ENCODE data around the gene IFI30.
"Not testable (repeated sequence)": the region's sequence is repeated elsewhere in the genome, so short reads cannot be mapped to it uniquely, and the experiment has no call there.

IFI30 gene

DNA sequence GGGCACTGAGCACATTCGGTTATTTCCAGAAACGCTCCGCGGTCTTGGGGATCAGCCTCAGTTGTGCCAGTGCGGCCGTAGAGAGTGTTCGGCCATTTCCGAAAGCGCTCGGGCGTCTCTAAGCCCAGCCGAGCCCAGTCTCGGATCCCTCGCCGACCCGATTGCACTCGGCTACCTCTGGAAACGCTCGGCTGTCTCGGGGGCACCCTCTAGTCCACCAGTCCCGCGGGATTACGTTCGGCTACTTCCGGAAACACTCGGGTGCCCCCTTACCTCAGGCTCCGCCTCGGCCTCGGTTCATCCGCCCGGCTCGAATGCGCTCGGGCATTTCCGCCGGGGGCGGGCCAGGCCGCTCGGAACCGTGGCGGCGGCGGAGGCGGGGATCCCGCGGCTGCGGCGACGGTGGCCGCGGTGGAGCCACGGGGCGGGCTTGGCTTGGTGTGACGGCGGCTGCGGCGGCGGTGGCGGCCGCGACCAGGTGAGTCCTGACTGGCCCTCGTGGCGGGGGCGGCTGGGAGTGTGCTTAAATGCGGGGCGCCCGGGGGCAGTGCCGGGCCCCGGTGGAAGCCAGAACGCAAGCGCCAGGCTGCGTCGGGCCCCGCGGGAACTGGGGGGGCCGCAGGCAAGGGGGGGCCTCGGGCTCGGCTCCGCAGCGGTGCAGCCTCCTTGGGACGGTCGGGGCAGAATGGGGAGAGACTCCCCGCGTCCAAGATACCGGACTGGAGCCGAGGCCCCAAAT lies 20.6 kb upstream of the IFI30 start, which contains the start of gene PIK3R2:
PIK3R2 (plus strand) TSS at position 347 of the 739 bp plus-strand sequence. CDS start 2,717 bp downstream, outside the sequence.
- peak; percentile 99 for DNase-seq

DNA sequence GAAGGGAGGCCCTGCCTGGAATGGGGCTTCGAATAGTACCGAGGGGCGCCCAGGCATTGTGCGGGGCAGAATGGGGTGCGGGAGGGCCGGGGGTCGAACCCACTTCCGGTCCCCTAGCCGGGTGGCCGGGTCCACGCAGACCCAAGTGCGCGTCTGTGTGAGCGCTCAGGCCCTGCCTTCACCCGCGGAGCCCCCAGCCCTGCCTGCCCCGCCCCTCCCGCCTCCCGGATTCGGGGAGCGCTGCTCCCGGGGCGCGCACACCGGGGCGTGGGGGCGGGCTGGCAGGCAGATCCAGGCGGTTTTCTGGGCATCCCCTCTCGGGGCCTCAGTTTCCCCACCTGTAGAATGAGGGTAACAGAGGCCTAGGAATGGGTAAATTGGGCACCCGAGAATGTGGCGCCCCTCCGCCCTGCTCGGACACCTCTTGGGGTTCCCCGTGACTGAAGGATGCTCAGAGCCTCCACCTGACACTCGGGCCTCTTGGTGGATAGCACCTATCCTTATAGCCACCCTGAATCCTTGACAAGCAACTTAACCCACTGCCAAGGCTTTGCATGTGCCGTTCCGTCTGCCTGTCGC lies 20.0 kb upstream of the IFI30 start:
- no peak for DNase-seq

DNA sequence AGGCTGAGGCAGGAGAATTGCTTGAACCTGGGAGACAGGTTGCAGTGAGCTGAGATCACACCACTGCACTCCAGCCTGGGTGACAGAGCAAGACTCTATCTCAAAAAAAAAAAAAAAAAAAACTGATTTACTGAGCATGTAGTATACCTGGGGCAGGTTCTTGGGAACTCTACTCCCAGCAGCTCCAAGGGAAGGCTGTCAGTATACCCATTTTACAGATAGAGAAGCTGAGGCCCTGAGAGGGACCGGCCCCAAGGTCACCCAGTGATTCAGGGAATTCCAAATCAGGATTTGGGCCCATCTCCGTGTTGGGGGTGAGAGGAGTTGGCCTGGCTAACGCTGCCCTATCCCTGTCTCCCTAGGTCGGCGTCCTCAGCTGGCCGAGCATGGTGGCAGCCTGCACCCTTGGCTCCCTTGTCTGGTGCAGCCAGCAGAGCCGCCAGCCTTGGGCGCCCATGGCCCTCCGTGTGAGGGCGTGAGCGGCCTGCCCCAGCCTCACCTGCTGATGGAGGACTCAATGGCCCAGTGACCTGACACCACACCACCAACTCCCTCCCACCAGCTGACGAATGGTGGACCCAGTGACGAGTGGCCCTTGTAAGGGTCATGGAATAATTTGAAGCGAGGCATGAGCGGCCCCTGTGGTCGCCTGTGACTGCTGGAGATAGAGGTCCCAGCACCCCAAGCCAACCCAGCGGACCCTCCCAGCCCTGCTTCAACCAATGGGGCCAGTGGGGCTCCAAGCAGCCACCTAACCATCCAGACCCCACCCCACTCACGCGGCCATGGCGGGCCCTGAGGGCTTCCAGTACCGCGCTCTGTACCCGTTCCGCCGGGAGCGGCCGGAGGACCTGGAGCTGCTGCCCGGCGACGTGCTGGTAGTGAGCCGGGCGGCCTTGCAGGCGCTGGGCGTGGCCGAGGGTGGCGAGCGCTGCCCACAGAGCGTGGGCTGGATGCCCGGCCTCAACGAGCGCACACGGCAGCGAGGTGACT lies 18.2 kb upstream of the IFI30 start:
- no peak for DNase-seq

DNA sequence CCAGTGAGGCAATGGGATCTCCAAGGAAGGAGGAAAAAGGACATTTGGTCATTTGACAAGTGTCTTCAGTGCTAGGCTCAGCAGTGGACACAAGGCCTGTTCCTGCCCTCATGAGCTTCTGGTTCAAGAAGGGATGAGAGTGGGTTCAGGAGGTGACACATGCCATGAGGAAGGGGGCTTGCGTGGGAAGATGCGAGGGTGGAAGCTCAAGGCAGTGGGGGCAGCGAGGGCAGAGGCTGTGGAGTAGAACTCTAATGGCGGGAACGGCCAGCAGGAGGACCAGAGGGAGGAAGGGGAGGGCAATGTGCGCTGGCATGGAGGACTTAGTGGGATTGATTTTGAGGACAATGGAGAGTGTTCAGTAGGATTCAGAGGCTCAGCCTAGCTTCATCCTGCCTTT lies 17.3 kb upstream of the IFI30 start:
- no peak for DNase-seq

DNA sequence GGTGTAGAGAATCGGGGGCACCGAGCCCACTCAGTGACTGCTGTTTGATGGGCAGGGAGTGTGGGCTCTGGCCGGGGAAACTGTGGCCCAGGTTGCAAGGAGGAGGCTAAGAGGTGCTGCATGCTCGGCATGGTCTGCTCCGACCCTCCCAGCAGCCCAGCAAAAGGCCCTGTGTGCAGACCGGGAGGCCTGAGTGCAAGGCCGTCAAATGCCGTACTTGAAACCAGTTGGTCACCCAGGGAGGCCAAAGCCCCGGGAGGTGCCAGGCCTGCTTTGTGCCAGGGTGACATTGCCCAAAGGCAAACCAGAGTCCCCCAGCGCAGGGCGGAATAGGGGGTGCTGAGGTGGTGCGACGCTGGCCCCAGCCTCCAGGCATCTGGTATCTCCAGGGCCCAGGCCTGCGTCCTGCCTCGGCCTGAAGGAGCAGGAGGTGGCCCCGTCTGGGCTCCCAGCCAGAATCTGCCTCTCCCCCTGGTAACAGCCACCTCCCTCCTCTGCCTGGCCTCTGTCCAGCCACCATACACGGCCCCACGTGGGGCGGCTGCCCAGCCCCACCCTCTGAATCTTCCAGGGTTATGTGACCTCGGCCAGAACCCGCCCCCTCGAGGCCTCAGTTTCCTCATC lies 16.7 kb upstream of the IFI30 start:
- no peak for DNase-seq

DNA sequence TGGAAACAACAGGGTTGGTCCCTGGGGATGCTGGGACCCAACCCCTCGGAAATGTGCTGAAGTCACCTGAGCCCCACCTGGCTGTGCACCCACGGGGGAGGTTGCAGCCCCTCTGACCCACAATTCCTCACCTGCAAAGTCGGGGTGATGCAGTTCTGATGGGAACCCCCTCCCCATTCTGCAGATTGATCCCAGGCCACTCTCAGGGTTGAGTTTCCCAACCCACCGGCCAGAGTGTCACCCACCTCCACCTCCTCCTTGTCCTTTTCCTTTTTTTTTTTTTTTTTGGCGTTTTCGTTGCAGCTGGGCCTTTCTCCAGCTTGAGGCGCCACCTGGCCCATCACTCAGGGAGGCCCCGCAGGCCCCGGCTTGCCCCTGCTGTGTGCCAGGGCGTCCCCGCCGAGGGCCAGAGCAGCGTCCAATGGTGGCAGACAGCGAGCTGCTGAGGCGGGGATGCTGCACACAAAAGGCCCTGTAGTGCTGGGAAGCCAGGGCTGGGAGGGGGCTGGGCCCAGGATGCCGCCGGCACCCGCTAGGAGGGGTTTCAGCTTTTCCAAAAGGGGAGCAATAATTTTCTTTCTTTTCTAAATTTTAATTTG lies 16.0 kb upstream of the IFI30 start:
- no peak for DNase-seq

DNA sequence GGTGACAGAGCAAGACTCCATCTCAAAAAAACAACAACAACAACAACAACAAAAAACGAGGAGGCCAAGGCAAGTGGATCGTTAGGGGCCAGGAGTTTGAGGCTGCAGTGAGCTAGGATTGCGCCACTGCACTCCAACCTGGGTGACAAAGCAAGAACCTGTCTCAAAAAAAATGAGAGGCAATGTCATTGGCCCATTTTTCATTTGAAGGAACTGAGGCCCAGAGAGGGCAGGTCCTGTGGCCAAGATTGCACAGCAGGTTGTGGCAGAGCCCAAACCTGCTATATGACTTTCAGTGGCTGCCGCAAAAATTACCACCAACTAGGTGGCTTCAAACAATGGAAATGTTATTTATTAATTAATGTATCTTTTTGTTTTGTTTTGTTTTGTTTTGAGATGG lies 15.1 kb upstream of the IFI30 start:
- no peak for DNase-seq

DNA sequence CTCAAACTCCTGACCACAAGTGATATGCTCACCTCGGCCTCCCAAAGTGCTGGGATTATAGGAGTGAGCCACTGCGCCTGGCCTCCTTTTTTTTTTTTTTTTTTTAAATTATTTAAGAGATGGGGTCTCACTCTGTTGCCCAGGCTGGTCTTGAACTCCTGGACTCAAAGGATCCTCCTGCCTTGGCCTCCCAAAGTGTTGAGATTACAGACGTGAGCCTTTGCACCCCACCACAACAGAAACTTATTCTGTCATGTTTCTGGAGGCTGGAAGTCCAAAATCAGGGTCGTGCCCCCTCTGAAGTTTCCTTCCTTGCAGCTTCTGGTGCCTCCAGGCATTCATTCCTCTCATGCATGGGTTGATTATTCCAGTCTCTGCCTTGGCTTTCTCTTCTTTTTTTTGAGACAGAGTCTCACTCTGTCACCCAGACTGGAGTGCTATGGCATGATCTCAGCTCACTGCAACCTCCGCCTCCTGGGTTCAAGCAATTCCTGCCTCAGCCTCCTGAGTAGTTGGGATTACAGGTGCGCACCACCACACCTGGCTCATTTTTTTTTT lies 14.5 kb upstream of the IFI30 start:
- DNase-seq = not testable (repeated sequence)

DNA sequence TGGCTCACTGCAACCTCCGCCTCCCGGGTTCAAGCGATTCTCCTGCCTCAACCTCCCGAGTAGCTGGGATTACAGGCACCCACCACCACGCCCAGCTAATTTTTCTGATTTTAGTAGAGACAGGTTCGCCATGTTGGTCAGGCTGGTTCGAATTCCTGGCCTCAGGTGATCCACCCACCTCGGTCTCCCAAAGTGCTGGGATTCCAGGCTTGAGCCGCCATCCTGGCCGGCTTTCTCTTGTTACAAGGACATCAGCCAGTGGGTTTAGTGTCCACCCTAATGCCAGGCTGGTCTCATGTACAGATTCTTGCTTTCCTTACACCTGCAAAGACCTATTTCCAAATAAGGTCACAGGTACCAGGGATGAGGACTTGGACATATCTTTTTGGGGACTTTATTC lies 13.8 kb upstream of the IFI30 start:
- no peak for DNase-seq

DNA sequence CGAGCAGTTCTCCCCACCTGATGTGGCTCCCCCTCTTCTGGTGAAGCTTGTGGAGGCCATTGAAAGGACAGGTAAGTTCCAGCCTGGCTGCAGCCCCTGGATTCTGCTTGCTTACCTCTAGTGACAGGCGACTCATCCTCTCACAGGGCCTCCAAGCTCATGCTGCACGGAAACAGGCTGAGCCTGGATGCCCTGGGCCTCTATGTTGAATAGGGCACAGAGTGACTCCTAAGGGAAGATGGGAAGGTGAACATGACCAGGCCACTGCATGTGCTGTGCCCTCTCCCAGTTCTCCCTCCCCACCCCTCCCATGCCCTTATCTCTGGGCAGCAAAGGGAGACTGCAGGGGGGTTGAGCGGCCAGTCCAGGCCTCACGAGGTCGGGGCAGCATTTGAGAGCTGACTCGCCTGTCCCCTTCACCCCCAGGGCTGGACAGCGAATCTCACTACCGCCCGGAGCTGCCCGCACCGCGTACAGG lies 13.1 kb upstream of the IFI30 start:
- DNase-seq = no peak

DNA sequence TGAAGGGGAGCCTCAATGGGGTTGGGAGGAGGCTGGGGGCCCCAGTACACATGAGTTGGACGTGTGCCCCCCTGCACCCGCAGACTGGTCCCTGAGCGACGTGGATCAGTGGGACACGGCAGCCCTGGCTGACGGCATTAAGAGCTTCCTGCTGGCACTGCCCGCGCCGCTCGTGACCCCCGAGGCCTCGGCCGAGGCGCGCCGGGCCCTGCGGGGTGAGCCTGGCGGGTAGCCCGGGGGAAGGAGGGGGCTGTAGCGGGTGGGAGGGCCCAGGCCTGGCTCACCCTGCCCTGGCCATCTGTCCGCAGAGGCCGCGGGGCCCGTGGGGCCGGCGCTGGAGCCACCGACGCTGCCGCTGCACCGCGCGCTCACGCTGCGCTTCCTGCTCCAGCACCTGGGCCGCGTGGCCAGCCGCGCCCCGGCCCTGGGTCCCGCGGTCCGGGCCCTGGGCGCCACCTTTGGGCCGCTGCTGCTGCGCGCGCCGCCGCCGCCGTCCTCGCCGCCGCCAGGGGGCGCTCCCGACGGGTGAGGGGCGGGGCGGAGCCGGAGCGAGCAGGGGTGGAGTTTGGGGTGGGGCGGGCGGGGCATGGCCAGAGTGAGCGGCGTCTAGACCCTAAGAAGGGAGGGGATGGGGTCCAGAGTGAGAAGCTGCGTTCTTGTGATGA lies 12.5 kb upstream of the IFI30 start:
- DNase-seq = peak; percentile 86

DNA sequence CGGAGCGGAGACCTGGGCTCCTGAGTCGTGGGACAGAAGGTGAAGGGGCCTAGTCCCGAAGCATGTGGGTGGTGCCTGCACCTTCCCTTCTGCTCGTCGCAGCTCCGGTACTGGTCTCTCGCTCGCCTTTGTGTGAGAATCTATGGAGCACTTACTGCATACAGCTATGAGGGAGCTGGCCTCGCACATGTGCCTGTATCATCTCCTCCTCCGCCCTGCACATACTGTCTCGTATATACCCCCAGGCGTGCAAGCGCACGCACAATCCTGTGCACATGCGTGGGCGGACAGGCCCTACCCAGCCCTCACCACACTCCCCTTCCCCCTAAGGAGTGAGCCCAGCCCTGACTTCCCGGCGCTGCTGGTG lies 12.0 kb upstream of the IFI30 start:
- DNase-seq = no peak

DNA sequence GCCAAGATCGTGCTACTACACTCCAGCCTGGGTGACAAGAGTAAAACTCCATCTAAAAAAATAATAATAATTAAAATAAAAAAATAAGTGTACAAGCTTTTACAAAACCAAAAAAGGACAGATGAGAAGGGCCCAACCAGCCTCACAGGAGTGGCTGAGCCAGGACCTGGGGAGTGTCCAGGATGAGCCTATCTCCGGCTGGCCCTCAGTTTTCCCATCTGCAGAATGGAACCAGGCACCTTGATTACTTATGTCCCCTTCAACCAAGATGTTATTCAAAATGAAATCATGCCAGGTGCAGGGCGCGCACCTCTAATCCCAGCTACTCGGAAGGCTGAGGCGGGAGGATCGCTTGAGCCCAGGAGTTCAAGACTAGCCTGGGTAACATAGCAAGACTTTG lies 9.5 kb upstream of the IFI30 start:
- no peak for DNase-seq

DNA sequence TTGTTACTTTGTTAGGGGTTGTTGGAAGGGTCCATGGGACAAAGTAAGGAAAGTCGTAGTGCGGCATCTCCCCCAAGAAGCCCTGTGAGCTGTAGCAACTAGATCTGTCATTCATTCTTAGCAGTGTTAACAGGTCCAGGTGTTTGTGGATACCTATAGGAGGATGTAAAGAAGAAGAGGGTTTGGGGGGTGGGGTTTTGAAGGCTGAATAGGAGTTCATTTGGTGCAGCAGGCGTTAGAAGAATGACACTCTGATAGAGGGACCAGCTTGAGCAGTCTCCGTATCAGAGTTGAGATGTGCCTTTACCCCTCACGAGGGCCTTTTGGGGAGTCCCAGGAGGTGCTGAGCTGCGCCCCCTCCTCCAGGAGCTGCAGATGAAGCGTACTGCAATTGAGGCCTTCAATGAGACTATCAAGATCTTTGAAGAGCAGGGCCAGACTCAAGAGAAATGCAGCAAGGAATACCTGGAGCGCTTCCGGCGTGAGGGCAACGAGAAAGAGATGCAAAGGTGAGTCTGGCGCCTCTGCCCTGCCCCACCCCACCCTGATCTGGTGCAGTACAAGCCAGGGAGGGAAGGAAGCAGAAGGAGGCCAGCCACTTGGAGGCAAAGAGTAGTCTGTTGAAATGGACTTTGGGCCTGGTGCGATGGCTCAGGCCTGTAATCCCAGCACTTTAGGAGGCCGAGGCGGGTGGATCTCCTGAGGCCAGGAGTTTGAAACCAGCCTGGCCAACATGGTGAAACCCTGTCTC lies 7.6 kb upstream of the IFI30 start:
- no peak for DNase-seq

DNA sequence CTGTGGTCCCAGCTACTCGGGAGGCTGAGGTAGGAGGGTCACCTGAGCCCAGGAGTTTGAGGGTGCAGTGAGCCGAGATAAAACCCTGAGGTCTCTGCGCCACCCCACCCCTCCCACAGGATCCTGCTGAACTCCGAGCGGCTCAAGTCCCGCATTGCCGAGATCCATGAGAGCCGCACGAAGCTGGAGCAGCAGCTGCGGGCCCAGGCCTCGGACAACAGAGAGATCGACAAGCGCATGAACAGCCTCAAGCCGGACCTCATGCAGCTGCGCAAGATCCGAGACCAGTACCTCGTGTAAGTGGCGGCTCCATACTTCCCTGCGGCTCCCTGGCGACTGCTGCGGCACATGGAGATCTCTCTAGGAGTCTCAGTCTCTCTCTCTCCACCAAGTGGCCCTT lies 6.6 kb upstream of the IFI30 start:
- no peak for DNase-seq

DNA sequence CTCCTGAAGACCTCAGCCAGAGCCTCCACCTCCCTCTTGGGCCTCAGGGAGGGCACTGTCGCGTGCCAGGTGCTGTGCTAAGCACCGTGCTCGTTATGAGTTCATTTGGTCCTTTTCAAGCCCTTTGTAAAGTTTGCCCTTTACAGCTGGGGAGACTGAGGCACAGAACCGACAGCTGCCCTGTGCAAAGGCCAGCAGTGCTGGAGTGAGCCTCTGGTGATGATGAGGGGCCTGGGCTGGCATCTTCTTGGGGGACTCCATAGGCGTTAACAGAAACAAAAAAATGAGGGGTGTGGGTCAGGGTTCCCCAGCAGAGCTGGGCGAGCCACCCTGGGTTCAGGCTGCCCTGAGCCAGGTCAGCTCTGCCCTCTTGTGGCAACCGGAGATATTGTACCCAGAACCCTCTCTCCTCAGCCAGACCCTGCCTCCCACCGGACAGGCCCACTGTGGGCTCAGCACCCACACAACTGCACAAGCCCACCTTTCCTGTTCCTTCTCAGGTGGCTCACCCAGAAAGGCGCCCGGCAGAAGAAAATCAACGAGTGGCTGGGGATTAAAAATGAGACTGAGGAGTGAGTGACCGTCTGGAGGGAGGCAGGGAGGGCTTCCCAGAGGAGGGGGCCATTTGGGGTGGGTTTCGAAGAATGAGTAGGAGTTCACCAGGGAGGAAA lies 5.5 kb upstream of the IFI30 start:
- DNase-seq = peak; percentile 72

DNA sequence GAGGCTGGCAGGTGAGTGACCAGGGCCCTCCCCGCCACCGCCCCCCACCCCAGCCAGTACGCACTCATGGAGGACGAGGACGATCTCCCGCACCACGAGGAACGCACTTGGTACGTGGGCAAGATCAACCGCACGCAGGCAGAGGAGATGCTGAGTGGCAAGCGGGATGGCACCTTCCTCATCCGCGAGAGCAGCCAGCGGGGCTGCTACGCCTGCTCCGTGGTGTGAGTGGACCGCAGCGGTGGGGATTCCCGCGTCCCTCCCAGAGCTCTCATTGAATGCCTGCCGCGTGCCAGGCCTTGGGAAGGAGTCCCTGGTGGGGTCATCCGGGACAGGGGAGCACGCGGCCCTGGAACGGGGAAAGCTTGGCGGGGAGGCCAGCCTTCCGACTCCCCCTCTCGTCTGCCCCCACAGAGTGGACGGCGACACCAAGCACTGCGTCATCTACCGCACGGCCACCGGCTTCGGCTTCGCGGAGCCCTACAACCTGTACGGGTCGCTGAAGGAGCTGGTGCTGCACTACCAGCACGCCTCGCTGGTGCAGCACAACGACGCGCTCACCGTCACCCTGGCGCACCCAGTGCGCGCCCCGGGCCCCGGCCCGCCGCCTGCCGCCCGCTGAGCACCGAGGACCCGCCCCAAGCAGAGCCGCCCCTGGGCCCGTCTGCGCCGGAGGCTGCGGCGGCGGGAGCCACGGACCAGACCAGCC lies 4.8 kb upstream of the IFI30 start:
- DNase-seq = no peak

DNA sequence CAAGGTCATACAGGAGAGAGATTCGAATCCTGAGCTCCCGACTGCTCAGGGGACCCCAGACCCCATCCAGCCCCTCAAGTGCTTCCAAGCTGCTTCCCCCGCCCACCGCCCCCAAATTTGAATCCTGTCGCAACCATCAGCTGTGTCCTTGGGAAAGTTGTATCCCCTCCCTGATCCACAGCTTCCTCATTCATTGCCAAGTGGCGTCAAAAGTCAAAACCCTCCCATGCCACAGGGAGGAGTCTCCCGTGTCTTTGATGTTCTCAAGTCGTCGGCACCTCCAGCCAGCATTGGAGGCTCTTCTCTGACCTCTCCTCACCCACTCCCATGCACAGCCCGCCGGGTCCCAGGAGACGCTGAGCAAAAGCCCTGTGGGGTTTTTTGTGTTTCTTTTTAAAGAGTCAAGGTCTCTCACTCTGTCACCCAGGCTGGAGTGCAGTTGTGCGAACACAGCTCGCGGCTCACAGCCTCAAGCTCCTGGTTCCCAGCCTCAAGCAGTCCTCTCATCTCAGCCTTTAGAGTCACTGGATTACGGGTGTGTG lies 2.8 kb upstream of the IFI30 start:
- peak; percentile 21 for DNase-seq

DNA sequence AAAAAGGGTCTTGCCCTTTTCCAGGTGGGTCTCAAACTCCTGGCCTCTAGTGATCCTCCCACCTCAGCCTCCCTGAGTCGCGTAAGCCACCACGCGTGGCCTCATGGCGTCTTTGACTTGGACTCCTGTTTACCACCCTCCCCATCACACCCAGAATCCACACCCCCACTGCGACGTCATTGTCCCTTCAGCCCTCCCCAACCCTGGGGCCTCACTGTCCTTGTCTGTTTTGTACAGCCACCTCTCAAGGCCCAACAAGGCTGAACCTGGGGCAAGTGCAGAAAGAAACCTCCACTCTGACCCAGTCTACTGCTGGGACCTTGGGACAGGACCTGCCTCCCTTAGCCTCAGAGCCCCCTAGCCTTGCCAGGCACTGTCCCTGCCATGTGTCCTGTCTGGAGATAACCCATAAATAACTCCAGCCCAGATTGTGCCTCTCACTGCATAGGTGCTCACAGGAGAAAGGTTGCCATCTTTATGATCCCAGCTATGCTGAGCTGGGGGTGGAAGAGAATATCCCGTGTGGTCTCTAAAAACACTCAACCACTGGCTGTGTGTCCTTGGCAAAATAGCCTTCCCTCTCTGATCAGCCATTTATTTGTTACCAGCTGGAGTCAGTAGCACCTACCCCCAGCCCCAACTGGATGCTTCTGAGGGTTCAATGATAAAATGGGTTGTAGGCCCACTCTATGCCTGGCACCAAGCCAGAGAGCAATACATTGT lies 1.8 kb upstream of the IFI30 start:
- no peak for DNase-seq

Measured in CD4-positive, alpha-beta T cell treated with Interleukin-12 subunit alpha and Interleukin-12 subunit beta, for 1 hour (primary cell).